ENCODE data around the gene MAG.

GRCh38 chr19:35299523-35300338 is 7.8 kb downstream of the MAG start:
- TF ChIP-seq POLR2AphosphoS5 (IDR thresholded peaks at IDR 0.05) (no peak), CTCF (IDR thresholded peaks at IDR 0.05) (no peak), POLR2A (IDR thresholded peaks at IDR 0.05) (no peak)

Measured in breast epithelium (tissue), 3 donors.